B cell (primary cell): ENCODE measurements around the gene MUTYH. TPM values are rescaled to one million over a fixed set of nuclear protein-coding genes. Genes with fewer than 3 reads are reported as not detected.
A peak's percentile ranks its signal among the peaks of the same experiment; 100 is the strongest.

Experiments
- ATAC-seq: fragments of 200-7000 bp; cut with Tn5 transposase; one replicate; pipeline ENCODE4 v1.10.0; 2021; ENCODE audit warnings: low read depth, mild to moderate bottlenecking, moderate number of reproducible peaks, moderate library complexity
- CTCF ChIA-PET: fragments of 350-600 bp; sonication (Branson Sonifier 250); formaldehyde crosslinking; loops from one replicate; lab custom pipeline; 2021; ENCODE audit warnings: antibody characterized with exemption, inconsistent platforms; lab: Charles Lee
- POLR2A ChIA-PET: fragments of 350-600 bp; sonication (Branson Sonifier 250); formaldehyde crosslinking; loops from one replicate; lab custom pipeline; 2021; ENCODE audit warnings: antibody characterized with exemption; lab: Charles Lee
- DNase-seq: peaks from one replicate; pipeline ENCODE4 v3.0.0; 2013
- H2AFZ ChIP-seq: 2 replicates; pipeline ENCODE4 v1.6.1; 2012; ENCODE audit warnings: mild to moderate bottlenecking, low read depth, low read length; ENCODE audit not compliant: insufficient read depth, poor library complexity, severe bottlenecking
- H3K27ac ChIP-seq, 2 donors: 1 replicate in 1 of 2; 2 replicates in 1 of 2; pipeline ENCODE4 v1.5.1; 2012 to 2013; ENCODE audit warnings: low read length in 2 of 2, mild to moderate bottlenecking in 2 of 2, moderate library complexity in 1 of 2
- H3K27me3 ChIP-seq, 4 experiments: fragments of 200-600 bp in 1 of 4; sonication (generic) in 1 of 4; replicated peaks in 1 of 4; 1 replicate in 2 of 4; 2 replicates in 2 of 4; pipeline versions ENCODE4 v1.6.1 to v1.7.0; 2013 to 2016; ENCODE audit warnings: low read length in 3 of 4, mild to moderate bottlenecking in 2 of 4, mixed read lengths in 1 of 4, moderate library complexity in 1 of 4; ENCODE audit not compliant: insufficient read depth in 4 of 4, control insufficient read depth in 3 of 4; ENCODE audit errors: control extremely low read depth in 1 of 4
- H3K36me3 ChIP-seq, 2 experiments: replicated peaks in 1 of 2; 1 replicate in 1 of 2; 2 replicates in 1 of 2; pipeline versions ENCODE4 v1.6.1 to v1.7.1; 2013; ENCODE audit warnings: low read length in 1 of 2; ENCODE audit not compliant: insufficient read depth in 2 of 2, control insufficient read depth in 1 of 2; ENCODE audit errors: control extremely low read depth in 1 of 2, extremely low read depth in 1 of 2
- H3K4me1 ChIP-seq, 2 donors: fragments of 200-600 bp in 1 of 2; sonication (generic) in 1 of 2; 1 replicate in 1 of 2; 2 replicates in 1 of 2; pipeline versions ENCODE4 v1.5.1 to v1.6.1; 2013 to 2017; ENCODE audit warnings: low read length in 2 of 2; ENCODE audit not compliant: control insufficient read depth in 2 of 2, insufficient read depth in 2 of 2
- H3K4me2 ChIP-seq: replicated peaks from 2 replicates; pipeline ENCODE3; 2012; ENCODE audit warnings: mild to moderate bottlenecking, low read depth, low read length; ENCODE audit not compliant: poor library complexity, severe bottlenecking
- H3K4me3 ChIP-seq, 5 experiments: fragments of 200-600 bp in 1 of 5; sonication (generic) in 1 of 5; 1 replicate in 3 of 5; 2 replicates in 2 of 5; pipeline versions ENCODE4 v1.5.1 to v1.7.0; 2011 to 2016; ENCODE audit warnings: low read length in 4 of 5, mild to moderate bottlenecking in 4 of 5, low read depth in 2 of 5, control low read depth in 1 of 5, moderate library complexity in 1 of 5; ENCODE audit not compliant: insufficient read depth in 1 of 5; ENCODE audit errors: control extremely low read depth in 1 of 5, extremely low read depth in 1 of 5
- H3K79me2 ChIP-seq: fragments of 200-600 bp; sonication (generic); one replicate; pipeline ENCODE4 v1.6.0; 2016; ENCODE audit warnings: low read length; ENCODE audit not compliant: control insufficient read depth, insufficient read depth
- H3K9ac ChIP-seq: fragments of 200-600 bp; sonication (generic); 2 replicates; pipeline ENCODE4 v1.6.1; 2017; ENCODE audit warnings: mild to moderate bottlenecking, low read length, moderate library complexity
- H3K9me3 ChIP-seq, 3 donors: one replicate each; pipeline versions ENCODE4 v1.6.1 to v1.7.1; 2013; ENCODE audit warnings: low read length in 2 of 3; ENCODE audit not compliant: control insufficient read depth in 2 of 3, insufficient read depth in 1 of 3; ENCODE audit errors: control extremely low read depth in 1 of 3
- H4K20me1 ChIP-seq: 2 replicates; pipeline ENCODE4 v1.6.0; 2012; ENCODE audit warnings: mild to moderate bottlenecking, low read length; ENCODE audit not compliant: insufficient read depth, control insufficient read depth, poor library complexity, severe bottlenecking
- H3K27ac Mint-ChIP-seq: one replicate; pipeline ENCODE4 v1.8.0; 2021; ENCODE audit warnings: mixed read lengths
- H3K27me3 Mint-ChIP-seq: one replicate; pipeline ENCODE4 v1.8.0; 2021; ENCODE audit warnings: mixed read lengths
- H3K4me1 Mint-ChIP-seq: one replicate; pipeline ENCODE4 v1.8.0; 2021; ENCODE audit warnings: mixed read lengths
- H3K4me3 Mint-ChIP-seq: one replicate; pipeline ENCODE4 v1.8.0; 2021; ENCODE audit warnings: mixed read lengths
- H3K9me3 Mint-ChIP-seq: one replicate; pipeline ENCODE4 v1.8.0; 2022; ENCODE audit warnings: mixed read lengths; ENCODE audit not compliant: insufficient read depth
- EZH2 ChIP-seq: IDR thresholded peaks from 2 replicates; pipeline ENCODE4 v1.6.1; 2012; ENCODE audit warnings: borderline replicate concordance, low read depth, mild to moderate bottlenecking, moderate library complexity, low read length; ENCODE audit not compliant: insufficient read depth, poor library complexity, severe bottlenecking
- WGBS: methylation state at CpG from one replicate; pipeline ENCODE4 v1.1.5; 2013; ENCODE audit warnings: missing lambda C conversion rate; ENCODE audit not compliant: insufficient coverage; 5-methylcytosine and 5-hydroxymethylcytosine counted together
- intact Hi-C: fragments of 100-400 bp; cut with micrococcal nuclease; formaldehyde crosslinking; loops from one replicate; pipeline ENCODE4 v1.10.0; 2022
- polyA plus RNA-seq: library from polyadenylated mRNA; depleted of rRNA; stranded (reverse); fragments of >200 nt; gene quantifications from 2 replicates; pipeline ENCODE4 v1.2.3, GENCODE V29; 2012
- total RNA-seq, 2 donors: library from RNA; stranded (reverse); fragments of 120-200 nt in 1 of 2; gene quantifications; 1 replicate in 1 of 2; 2 replicates in 1 of 2; pipeline versions ENCODE4 v1.2.3 to v1.2.4, GENCODE V29; 2013 to 2022
- TF ChIP-seq, protein P1 (sequence below): fragments of 200-600 bp; IDR thresholded peaks from one replicate; pipeline ENCODE4 v1.8.0; 2022; ENCODE audit warnings: antibody characterized with exemption, mild to moderate bottlenecking

Gene MUTYH
- total and polyA plus RNA-seq, 2 donors (not counting 1 experiment from before 2014, with no cell fraction given), result 65.0 to 68.5 TPM

- Mint-ChIP-seq H3K27me3 (no peaks in the 10 kb centered on the region), H3K27ac (peak overlapping the region; percentile 46), H3K4me1 (peaks cover 7% of the 10 kb centered on the region), H3K9me3 (no peaks in the 10 kb centered on the region), H3K4me3 (no peak overlapping the region)
- no peak for DNase-seq
- Histone ChIP-seq H3K36me3 (peaks cover 0 to 46% of the 10 kb centered on the region in 2 experiments), H3K4me1 (peaks cover 7 to 12% of the 10 kb centered on the region in 2 donors), H3K4me2 (no peak overlapping the region), H3K27ac (no peak overlapping the region), H3K9me3 (no peaks in the 10 kb centered on the region), H4K20me1 (peaks cover 10% of the 10 kb centered on the region), H3K79me2 (no peaks in the 10 kb centered on the region), H3K27me3 (no peaks in the 10 kb centered on the region), H2AFZ (no peak overlapping the region), H3K9ac (no peak overlapping the region), H3K4me3 (no peak overlapping the region)
- WGBS, result 80% methylated on average over 1 of the region's 2 CpGs
- ATAC-seq, result no peak
- intact Hi-C loops, result no loop called here
- TF ChIP-seq, protein P1, sequence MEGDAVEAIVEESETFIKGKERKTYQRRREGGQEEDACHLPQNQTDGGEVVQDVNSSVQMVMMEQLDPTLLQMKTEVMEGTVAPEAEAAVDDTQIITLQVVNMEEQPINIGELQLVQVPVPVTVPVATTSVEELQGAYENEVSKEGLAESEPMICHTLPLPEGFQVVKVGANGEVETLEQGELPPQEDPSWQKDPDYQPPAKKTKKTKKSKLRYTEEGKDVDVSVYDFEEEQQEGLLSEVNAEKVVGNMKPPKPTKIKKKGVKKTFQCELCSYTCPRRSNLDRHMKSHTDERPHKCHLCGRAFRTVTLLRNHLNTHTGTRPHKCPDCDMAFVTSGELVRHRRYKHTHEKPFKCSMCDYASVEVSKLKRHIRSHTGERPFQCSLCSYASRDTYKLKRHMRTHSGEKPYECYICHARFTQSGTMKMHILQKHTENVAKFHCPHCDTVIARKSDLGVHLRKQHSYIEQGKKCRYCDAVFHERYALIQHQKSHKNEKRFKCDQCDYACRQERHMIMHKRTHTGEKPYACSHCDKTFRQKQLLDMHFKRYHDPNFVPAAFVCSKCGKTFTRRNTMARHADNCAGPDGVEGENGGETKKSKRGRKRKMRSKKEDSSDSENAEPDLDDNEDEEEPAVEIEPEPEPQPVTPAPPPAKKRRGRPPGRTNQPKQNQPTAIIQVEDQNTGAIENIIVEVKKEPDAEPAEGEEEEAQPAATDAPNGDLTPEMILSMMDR, result no peak
- no peak for TF ChIP-seq EZH2
- CTCF ChIA-PET, result interaction anchor here (1.0 to 2.9 kb wide), 3 partner anchors 19 to 149 kb away, joined by 3 to 7 read pairs (median 3); no protein-coding TSS in a partner anchor
- POLR2A ChIA-PET, result no interaction called here
Measured at GRCh38 chr1:45346473-45346872, 6.2 kb upstream of the MUTYH start.

DNA sequence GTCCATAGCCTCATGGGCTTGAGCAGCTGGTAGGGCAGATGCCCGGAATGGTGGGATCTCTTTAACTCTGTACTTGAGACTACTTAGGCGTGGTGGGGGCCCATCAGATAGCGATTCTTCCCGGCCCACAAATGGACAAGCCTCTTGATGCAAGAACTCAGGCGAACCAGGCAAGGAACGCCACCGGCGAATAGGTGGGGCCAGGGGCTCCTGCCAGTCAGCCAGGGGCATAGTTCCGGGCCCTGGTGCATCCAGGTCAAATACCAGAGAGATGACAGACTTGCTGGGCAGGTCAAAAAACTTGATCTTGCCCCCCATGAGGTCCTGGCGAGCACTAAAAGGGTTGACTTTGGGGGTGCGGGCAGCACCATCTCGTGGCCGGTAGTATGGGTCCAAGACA is 4.8 kb upstream of the MUTYH start:
- Histone ChIP-seq H3K4me2 (no peak overlapping the region), H3K9ac (no peak overlapping the region), H3K27ac (no peak overlapping the region), H3K27me3 (no peaks in the 10 kb centered on the region), H2AFZ (no peak overlapping the region), H3K36me3 (peaks cover 0 to 46% of the 10 kb centered on the region in 2 experiments), H3K79me2 (no peaks in the 10 kb centered on the region), H3K4me3 (no peak overlapping the region), H4K20me1 (peaks cover 10% of the 10 kb centered on the region), H3K4me1 (peaks cover 16 to 23% of the 10 kb centered on the region in 2 donors), H3K9me3 (no peaks in the 10 kb centered on the region)
- no peak for ATAC-seq
- Mint-ChIP-seq H3K27me3 (no peaks in the 10 kb centered on the region), H3K4me1 (peaks cover 20% of the 10 kb centered on the region), H3K9me3 (no peaks in the 10 kb centered on the region), H3K4me3 (no peak overlapping the region), H3K27ac (no peak overlapping the region)
- 99% methylated on average over 13 of the region's 13 CpGs for WGBS
- ChIA-PET POLR2A (no interaction called here), CTCF (interaction anchor here (0.9 to 2.9 kb wide), 4 partner anchors 15 to 150 kb away, joined by 3 to 7 read pairs (median 4); no protein-coding TSS in a partner anchor)
- TF ChIP-seq, protein P1, result no peak
- no peak for TF ChIP-seq EZH2
- intact Hi-C loops, result no loop called here
- DNase-seq, result no peak
